A673 (cell line): Measurements from ENCODE around the gene NUTM1. TPM values are rescaled to one million over a fixed set of nuclear protein-coding genes. Genes with fewer than 3 reads are reported as not detected.

Experiments
- BruUV-seq: library from RNA; stranded (reverse); fragments of 400-500 nt; replicated peaks from 2 replicates; lab custom pipeline; 2021; lab: Mats Ljungman, UMichigan
- CTCF ChIA-PET: fragments of 300-600 bp; sonication (Branson Sonifier 250); formaldehyde crosslinking; loops from one replicate; lab custom pipeline; 2022; ENCODE audit warnings: antibody characterized with exemption; lab: Charles Lee
- POLR2A ChIA-PET: fragments of 300-600 bp; sonication (Branson Sonifier 250); formaldehyde crosslinking; loops from one replicate; lab custom pipeline; 2022; ENCODE audit warnings: antibody characterized with exemption; ENCODE audit not compliant: low non-redundant PET; lab: Charles Lee
- DNase-seq: peaks from one replicate; pipeline ENCODE4 v3.0.0-alpha.2; 2015; ENCODE audit warnings: low spot score
- H3K27ac ChIP-seq: fragments of 200-600 bp; sonication (generic); 2 replicates; pipeline ENCODE4 v1.5.1; 2016; ENCODE audit warnings: mixed run types, low read depth, mild to moderate bottlenecking, mixed read lengths, antibody characterized with exemption, low read length; ENCODE audit not compliant: poor library complexity, severe bottlenecking
- H3K27me3 ChIP-seq: fragments of 200-600 bp; sonication (generic); replicated peaks from 2 replicates; pipeline ENCODE4 v1.6.1; 2017; ENCODE audit warnings: mixed run types, low read depth, mild to moderate bottlenecking, mixed read lengths, antibody characterized with exemption, low read length; ENCODE audit not compliant: insufficient read depth, poor library complexity
- H3K36me3 ChIP-seq: fragments of 200-600 bp; sonication (generic); 2 replicates; pipeline ENCODE4 v1.6.1; 2016; ENCODE audit warnings: mixed run types, mild to moderate bottlenecking, mixed read lengths, antibody characterized with exemption, low read length; ENCODE audit not compliant: insufficient read depth, poor library complexity, severe bottlenecking
- H3K4me1 ChIP-seq: fragments of 200-600 bp; sonication (generic); 2 replicates; pipeline ENCODE4 v1.6.1; 2017; ENCODE audit warnings: mixed run types, mild to moderate bottlenecking, mixed read lengths, antibody characterized with exemption, low read length; ENCODE audit not compliant: insufficient read depth, poor library complexity, severe bottlenecking
- H3K4me3 ChIP-seq: fragments of 200-600 bp; sonication (generic); 2 replicates; pipeline ENCODE4 v1.5.1; 2016; ENCODE audit warnings: low read depth, mixed run types, mild to moderate bottlenecking, mixed read lengths, low read length; ENCODE audit not compliant: poor library complexity, severe bottlenecking
- H3K9me3 ChIP-seq: fragments of 200-600 bp; sonication (generic); 2 replicates; pipeline ENCODE4 v1.6.1; 2016; ENCODE audit warnings: mixed run types, low read depth, mild to moderate bottlenecking, mixed read lengths, antibody characterized with exemption, low read length; ENCODE audit not compliant: poor library complexity, severe bottlenecking
- EZH2 ChIP-seq: fragments of 200-600 bp; sonication (generic); IDR thresholded peaks from 2 replicates; pipeline ENCODE4 v1.6.1; 2017; ENCODE audit warnings: borderline replicate concordance, low read depth, mild to moderate bottlenecking, mixed read lengths, antibody characterized with exemption, low read length; ENCODE audit not compliant: poor library complexity, severe bottlenecking
- intact Hi-C: fragments of 100-400 bp; cut with micrococcal nuclease; formaldehyde crosslinking; loops from one replicate; pipeline ENCODE4 v1.10.0; 2022; ENCODE audit not compliant: unreplicated experiment
- total RNA-seq: library from RNA; stranded (reverse); gene quantifications from 2 replicates; pipeline ENCODE4 v1.2.3, GENCODE V29; 2021
- TF ChIP-seq, protein P1 (sequence below): fragments of 300-800, 200-600 bp; sonication (generic); conservative IDR thresholded peaks from 2 replicates; pipeline ENCODE4 v1.5.1; 2017; ENCODE audit warnings: low read depth, mild to moderate bottlenecking, antibody characterized with exemption, low read length, moderate library complexity, mixed read lengths

NUTM1 gene
- total RNA-seq, 1 experiment from 2014 or later: not detected

DNA sequence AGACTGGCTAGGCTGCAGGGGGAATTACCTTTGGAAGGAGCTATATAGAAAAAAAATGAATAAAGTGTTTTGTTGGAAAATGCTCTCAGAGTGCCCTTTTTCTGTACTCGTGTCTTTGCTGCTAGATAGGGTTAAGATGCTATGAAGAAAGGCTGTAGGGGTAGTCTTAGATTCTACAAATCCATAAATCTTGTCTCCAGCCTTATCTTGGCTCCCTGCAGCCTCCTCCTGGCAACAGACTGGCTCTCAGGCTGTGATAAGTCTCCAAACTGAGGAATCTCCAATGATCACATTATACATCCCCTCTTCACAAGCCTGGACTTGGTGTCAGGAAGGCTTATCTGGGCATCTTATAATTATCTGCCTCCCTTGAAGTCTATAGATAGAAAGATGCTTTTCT is 14.5 kb downstream of the NUTM1 start:
- Histone ChIP-seq H3K4me1 (no peaks in the 10 kb centered on the region), H3K4me3 (no peak overlapping the region), H3K36me3 (peaks cover 6% of the 10 kb centered on the region), H3K27ac (no peak overlapping the region), H3K9me3 (no peaks in the 10 kb centered on the region), H3K27me3 (no peaks in the 10 kb centered on the region)
- POLR2A ChIA-PET: interaction anchor here (0.6 kb wide), 1 partner anchor 125 kb away, joined by 4 read pairs; no protein-coding TSS in a partner anchor
- BruUV-seq: no TSS peak
- intact Hi-C loops: no loop called here
- CTCF ChIA-PET: interaction anchor here (0.8 kb wide), 1 partner anchor 10 kb away, joined by 11 read pairs; no protein-coding TSS in a partner anchor
- TF ChIP-seq, protein P1, sequence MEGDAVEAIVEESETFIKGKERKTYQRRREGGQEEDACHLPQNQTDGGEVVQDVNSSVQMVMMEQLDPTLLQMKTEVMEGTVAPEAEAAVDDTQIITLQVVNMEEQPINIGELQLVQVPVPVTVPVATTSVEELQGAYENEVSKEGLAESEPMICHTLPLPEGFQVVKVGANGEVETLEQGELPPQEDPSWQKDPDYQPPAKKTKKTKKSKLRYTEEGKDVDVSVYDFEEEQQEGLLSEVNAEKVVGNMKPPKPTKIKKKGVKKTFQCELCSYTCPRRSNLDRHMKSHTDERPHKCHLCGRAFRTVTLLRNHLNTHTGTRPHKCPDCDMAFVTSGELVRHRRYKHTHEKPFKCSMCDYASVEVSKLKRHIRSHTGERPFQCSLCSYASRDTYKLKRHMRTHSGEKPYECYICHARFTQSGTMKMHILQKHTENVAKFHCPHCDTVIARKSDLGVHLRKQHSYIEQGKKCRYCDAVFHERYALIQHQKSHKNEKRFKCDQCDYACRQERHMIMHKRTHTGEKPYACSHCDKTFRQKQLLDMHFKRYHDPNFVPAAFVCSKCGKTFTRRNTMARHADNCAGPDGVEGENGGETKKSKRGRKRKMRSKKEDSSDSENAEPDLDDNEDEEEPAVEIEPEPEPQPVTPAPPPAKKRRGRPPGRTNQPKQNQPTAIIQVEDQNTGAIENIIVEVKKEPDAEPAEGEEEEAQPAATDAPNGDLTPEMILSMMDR: no peak
- TF ChIP-seq EZH2: no peak
- no peak for DNase-seq

DNA sequence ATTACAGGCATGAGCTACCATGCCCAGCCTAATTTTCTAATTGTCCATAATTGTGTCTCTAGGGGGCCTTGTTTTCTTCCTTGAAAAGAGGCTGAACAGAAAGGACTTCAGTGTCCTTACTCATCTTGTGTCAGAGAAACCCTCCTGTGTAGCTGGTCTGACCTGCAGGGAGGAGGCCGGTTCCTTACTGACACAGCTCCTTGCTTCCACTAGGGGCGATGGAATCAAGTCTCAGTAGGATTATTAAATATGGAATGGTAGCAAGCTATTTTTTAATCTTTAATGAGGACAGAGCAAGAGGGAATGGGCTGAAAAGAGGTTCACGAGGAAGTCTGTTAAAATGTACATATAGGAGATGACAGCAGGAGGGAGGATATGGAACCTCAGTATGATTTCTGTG is 15.3 kb downstream of the NUTM1 start:
- TF ChIP-seq EZH2: no peak
- TF ChIP-seq, protein P1: peak; percentile 38
- peaks cover 6% of the 10 kb centered on the region for H3K36me3 ChIP-seq
- no TSS peak for BruUV-seq
- H3K4me1 ChIP-seq: no peaks in the 10 kb centered on the region
- H3K27ac ChIP-seq: no peak overlapping the region
- H3K27me3 ChIP-seq: no peaks in the 10 kb centered on the region
- no peaks in the 10 kb centered on the region for H3K9me3 ChIP-seq
- intact Hi-C loops: no loop called here
- no peak overlapping the region for H3K4me3 ChIP-seq
- no peak for DNase-seq
- POLR2A ChIA-PET: interaction anchor here (0.6 kb wide), 1 partner anchor 126 kb away, joined by 4 read pairs; no protein-coding TSS in a partner anchor
- CTCF ChIA-PET: interaction anchor here (0.7 to 0.8 kb wide), 2 partner anchors 9 to 1280 kb away, joined by 4 to 11 read pairs; no protein-coding TSS in a partner anchor

DNA sequence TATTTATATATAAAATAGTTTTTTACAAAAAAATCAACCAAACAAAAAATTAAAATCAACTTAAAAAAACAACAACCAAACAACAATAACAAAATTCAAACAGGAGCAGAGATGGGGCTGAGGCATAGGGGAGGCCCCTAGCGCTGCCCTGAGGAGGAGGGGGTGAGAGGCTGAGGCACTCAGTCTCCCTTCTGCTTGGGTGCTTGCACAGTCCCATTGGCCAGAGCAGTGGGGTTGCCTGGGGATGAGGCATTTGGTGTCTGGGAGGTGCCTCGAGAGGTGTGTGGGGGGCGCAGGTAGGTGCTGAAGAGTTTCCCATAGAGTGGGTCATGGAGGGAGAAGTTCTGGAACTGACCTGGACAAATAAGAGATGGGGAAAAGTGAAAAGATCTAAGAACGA is 15.8 kb downstream of the NUTM1 start:
- CTCF ChIA-PET: no interaction called here
- POLR2A ChIA-PET: no interaction called here
- DNase-seq: no peak
- no peak overlapping the region for H3K4me3 ChIP-seq
- H3K9me3 ChIP-seq: no peaks in the 10 kb centered on the region
- no peak for TF ChIP-seq EZH2
- TF ChIP-seq, protein P1: no peak
- H3K27me3 ChIP-seq: no peaks in the 10 kb centered on the region
- H3K36me3 ChIP-seq: peaks cover 6% of the 10 kb centered on the region
- no peak overlapping the region for H3K27ac ChIP-seq
- no TSS peak for BruUV-seq
- intact Hi-C loops: no loop called here
- no peaks in the 10 kb centered on the region for H3K4me1 ChIP-seq
